C1 segment of cervical spinal cord (tissue), 14 donors: ENCODE measurements around the gene RTBDN.

Experiments
- DNase-seq, 14 donors: peaks; one replicate each; lab custom pipeline; 2025; lab: John Stamatoyannopoulos, UW

RTBDN gene

DNA sequence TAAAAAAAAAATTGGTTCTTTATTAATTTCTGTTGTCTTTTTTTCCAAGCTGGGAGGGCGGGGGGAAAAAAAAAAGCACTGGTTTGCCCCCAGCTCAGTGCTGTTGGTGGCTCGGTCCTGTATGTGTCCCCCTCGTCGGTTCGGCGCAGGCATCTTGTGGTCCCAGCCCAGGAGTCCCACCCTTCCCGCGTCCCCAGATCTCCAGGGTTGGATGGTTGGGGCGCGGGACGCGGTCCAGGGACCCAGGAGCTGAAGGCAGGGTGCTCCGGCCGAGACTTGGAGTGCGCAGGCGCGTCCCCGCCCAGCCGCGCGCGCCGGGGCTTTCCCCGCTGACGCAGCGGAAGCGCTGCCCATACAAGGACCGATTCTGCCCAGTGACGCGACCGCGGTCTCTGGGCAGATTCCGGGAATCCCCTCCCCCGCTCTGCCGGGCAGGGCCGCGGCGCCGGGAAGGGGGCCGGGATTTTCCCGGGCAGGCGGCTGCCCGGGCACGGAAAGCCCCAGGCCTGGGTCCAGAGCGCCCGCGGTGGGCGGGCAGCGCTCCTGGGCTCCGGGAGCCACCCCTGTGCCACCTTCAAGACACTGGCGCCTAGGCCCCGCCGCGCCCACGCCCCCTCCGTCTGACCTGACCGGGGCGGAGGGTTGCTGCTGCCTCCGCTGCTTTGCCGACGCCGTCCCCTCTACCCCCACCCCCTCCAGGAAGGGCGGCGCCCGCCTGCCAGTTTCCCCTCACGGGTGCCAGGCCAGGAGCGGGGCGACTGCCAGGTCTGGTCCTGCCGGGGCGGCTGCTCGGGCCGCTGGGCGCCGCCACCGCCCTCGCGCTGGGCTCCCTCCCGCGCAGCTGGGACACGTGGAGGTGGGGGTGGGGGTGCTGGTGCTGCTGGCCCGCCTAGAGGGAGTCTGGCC is 40.8 kb downstream of the RTBDN start:
- peak; percentile 52 to 96 (median 88) for DNase-seq

DNA sequence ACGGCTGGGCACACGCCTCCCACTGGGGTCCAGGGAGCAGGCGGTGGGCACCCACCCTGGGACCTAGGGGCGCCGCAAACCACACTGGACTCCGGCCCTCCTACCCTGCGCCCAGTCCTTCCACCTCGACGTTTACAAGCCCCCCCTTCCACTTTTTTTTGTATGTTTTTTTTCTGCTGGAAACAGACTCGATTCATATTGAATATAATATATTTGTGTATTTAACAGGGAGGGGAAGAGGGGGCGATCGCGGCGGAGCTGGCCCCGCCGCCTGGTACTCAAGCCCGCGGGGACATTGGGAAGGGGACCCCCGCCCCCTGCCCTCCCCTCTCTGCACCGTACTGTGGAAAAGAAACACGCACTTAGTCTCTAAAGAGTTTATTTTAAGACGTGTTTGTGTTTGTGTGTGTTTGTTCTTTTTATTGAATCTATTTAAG is 41.5 kb downstream of the RTBDN start:
- DNase-seq, result peak in 4 of 14 donors; percentile 47 to 65 (median 52)

DNA sequence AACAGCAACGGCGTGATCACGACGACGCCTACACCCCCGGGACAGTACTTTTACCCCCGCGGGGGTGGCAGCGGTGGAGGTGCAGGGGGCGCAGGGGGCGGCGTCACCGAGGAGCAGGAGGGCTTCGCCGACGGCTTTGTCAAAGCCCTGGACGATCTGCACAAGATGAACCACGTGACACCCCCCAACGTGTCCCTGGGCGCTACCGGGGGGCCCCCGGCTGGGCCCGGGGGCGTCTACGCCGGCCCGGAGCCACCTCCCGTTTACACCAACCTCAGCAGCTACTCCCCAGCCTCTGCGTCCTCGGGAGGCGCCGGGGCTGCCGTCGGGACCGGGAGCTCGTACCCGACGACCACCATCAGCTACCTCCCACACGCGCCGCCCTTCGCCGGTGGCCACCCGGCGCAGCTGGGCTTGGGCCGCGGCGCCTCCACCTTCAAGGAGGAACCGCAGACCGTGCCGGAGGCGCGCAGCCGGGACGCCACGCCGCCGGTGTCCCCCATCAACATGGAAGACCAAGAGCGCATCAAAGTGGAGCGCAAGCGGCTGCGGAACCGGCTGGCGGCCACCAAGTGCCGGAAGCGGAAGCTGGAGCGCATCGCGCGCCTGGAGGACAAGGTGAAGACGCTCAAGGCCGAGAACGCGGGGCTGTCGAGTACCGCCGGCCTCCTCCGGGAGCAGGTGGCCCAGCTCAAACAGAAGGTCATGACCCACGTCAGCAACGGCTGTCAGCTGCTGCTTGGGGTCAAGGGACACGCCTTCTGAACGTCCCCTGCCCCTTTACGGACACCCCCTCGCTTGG is 42.1 kb downstream of the RTBDN start:
- peak in 10 of 14 donors; percentile 44 to 74 (median 67) for DNase-seq

DNA sequence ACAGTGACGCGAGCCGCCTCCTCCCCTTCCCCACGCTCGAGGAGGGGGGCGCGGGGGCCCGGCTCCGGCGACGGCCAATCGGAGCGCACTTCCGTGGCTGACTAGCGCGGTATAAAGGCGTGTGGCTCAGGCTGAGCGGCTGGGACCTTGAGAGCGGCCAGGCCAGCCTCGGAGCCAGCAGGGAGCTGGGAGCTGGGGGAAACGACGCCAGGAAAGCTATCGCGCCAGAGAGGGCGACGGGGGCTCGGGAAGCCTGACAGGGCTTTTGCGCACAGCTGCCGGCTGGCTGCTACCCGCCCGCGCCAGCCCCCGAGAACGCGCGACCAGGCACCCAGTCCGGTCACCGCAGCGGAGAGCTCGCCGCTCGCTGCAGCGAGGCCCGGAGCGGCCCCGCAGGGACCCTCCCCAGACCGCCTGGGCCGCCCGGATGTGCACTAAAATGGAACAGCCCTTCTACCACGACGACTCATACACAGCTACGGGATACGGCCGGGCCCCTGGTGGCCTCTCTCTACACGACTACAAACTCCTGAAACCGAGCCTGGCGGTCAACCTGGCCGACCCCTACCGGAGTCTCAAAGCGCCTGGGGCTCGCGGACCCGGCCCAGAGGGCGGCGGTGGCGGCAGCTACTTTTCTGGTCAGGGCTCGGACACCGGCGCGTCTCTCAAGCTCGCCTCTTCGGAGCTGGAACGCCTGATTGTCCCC is 42.9 kb downstream of the RTBDN start, which contains the start of gene JUNB:
JUNB (plus strand) TSS at position 142 of the 706 bp plus-strand sequence; CDS start at position 428, 286 bp downstream.
- DNase-seq, result peak; percentile 67 to 99 (median 96)

DNA sequence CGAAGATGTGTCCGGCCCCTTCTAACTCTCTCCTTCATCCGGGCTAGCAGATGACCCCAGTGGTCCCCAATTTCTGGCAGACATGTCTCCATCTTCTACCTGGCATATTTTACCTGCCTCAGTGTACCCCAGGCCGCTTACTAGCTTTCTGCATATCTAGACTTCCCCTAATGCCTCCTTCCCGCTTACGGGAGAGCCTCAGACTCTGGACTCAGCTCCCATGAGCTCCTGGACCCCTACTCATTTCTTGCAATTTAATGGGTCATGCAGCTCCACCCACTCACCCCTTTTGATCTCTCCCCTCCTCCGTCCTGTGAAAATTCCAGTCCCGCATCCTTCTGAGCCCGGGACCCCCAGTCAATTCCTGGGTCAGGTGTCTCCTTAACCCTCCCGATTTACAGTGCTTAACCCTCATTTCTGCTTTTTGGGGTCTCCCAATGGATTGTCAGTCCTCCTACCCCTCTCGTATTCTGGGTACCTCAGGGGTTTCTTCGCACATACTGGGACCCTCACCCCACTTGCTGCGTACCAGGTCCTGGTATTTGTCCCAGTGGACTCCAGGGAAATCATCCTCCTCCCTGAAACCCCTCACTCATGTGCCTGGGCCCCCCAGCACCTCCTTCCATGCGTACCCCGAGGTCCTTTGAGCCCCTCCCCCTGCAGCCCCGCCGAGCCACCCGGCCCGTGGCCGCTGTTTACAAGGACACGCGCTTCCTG is 43.6 kb downstream of the RTBDN start:
- DNase-seq, result peak in 2 of 14 donors; percentile 19 to 61

DNA sequence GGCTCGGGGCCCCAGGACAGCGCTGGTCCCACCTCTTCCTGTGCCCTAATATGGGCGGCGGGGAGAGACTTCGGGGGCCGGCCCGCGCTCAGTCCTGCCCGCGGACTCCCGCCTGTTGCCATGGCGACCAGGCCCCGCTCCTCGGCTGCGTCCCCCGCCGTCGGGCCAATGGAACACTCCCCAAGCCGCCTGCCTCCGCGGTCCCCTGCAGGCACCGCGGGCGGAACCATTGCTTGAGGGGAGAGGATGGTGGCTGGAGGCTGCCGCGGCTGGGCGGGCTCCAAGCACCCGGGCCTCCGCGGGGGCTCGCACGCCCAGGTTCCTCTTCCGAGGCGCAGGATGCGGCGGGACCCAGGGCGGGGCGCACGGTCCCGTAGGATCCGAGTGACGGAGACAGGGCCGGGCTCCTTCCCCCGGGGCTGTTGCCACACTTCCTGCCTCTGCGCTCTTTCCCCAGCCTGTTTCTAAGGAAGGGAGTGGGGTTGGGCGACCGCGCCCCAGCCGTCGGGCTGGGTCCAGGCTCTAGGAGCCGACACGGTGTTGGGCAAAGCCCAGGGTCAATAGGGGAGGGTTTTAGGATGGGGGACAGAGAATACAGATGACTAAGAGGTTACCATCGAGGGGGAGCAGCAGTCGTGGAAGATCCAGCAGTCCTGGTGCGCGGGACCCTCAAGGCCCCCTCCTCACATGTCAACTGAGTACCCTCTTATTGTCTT is 44.3 kb downstream of the RTBDN start:
- DNase-seq, result peak; percentile 54 to 95 (median 86)

DNA sequence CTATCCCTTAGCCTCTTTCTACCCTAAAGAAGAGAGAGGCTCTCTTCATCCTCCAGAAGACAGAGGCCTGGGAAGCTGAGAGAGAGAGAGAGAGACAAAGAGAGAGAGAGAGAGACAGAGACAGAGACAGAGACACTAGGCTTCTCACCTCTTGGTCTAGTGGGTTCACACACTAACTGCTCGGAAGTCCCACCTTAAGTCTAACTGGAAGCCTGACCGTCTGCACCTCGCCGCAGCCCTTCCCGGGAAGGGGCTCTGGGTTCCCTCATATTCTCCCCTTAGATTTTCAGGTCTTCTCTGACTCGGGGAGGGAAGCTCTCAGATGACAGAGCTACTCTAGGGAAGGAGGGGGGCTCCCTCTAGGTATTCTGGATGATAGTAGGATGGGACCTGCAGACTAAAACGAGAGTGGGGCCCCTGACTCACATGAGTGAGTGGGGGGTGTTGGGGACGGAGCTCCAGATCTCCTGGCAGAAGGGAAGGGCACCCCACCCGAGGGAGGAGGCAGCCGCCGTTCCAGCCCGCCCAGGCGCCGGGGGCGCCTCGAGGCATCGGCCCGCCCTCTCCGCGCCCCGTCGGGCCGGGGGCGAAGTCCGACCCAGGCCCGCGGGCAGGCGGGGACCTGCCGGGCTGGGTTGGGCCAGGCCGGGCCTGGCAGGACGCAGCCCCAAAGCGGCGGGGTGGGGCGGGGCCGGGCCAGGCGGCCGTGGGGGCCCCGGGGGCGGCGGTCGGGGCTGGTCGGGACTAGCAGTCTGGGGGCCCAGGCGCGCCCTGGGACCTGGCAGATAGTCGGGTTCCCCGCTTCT is 45.1 kb downstream of the RTBDN start:
- peak in 4 of 14 donors; percentile 42 to 62 (median 58) for DNase-seq

DNA sequence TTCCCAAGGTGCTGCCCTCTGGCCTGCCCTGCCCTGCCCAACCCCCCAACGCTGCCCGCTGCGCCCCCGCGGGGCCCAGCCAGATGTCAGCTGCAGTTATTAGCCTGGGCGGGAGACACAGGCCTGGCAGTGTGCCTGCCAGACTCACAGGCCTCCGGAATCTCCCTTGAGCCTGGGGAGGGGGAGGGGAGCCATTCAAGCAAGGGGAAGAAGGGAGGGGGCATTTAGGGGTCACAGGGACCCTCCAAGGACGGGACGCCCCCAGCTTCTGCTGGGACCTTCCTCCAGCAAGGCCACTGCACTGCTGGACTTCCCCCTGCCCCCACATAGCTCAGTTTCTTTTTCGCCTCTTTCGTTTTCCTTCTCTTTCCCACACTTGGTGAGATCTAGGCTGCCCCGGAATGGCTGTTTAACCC is 45.7 kb downstream of the RTBDN start:
- peak in 9 of 14 donors; percentile 32 to 73 (median 64) for DNase-seq

DNA sequence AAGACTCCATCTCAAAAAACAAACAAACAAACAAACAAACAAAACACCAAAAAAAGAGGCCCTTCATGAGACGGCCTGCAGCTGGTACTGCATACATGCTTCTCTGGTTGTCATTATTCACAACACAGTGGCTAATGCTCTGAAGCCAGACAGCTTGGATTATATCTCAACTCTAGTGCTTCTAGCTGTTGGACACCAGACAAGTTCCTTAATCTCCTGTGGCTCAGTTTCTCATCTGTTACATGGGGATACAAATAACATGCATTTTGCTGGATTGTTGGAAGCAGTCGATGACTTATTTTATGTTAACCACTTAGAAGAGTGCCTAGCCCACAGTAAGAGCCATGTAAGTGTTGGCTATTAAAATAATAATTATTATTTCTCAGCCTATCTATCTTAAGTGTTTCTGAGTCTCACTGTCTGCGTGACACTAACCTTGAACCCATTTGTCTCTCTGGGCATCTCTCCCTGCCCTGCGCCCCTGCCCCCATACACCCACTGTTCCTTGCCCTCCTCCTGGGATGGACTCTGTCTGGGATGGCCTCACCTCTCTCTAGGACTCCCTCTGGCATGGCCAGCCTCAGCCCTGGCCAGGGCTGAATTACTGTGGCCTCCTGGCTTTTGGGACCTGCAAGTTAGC is 46.2 kb downstream of the RTBDN start:
- DNase-seq, result peak in 1 of 14 donors; percentile 15

DNA sequence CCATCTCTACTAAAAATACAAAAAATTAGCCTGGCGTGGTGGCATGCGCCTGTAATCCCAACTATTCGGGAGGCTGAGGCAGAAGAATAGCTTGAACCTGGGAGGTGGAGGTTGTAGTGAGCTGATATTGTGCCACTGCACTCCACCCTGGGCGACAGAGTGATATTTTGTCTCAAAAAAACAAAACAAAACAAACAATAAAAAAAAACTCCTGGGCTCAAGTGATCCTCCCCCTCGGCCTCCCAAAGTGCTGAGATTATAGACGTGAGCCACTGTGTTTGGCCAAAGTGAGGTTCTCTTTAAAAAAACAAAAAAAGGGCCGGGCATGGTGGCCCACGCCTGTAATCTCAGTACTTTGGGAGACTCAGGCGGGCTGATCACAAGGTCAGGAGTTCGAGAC is 46.9 kb downstream of the RTBDN start:
- no peak for DNase-seq

DNA sequence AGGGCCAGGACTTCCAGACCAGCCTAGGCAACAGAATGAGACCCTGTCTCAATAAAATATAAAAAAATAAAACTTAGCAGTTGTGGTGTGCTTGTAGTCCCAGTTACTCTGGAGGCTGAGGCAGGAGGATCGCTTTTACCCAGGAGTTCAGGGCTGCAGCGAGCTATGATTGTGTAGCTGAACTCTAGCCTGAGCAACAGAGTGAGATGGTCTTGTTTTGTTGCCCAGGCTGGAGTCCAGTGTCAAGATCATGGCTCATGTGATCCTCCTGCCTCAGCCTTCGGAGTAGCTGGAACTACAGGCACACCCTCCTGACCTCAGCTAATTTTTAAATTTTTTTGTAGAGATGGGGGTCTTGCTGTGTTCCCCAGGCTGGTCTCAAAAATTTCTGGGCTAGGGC is 47.4 kb downstream of the RTBDN start:
- no peak for DNase-seq

DNA sequence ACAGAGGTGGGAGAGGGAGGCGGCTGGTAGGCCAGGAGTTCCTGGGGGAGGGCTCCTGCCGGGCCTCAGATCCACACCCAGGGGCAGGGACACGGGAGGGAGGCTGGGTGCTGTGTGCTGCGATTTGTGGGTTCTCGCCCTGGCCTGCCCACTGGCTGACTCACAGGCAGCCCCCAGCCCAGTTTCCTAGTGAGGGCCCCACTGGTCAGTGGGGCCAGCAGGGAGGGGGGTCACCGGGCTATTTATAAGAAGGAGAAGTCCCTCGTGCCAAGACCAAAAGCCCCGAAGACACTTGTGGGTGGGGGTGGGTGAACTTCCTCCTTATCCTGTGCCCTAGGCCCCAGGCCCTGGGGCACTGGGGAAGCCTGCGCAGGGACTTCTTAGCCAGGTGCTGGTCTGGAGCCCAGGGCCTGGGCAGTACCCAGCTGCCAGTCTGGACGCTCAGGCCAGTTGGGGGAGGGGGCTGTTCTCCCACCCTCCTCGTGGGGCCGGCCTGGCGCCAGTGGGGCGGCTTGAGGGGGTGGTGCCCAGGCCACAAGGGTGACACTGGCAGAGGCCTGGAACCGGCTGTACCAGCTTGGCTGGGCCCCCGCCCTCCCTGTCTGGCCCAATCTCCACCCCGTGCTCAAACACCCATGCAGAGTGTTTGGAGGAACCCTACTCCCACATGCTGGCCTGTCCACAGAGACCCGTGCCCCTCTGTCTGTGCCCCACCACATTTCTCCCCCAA is 48.1 kb downstream of the RTBDN start:
- DNase-seq, result peak in 11 of 14 donors; percentile 19 to 87 (median 68)

DNA sequence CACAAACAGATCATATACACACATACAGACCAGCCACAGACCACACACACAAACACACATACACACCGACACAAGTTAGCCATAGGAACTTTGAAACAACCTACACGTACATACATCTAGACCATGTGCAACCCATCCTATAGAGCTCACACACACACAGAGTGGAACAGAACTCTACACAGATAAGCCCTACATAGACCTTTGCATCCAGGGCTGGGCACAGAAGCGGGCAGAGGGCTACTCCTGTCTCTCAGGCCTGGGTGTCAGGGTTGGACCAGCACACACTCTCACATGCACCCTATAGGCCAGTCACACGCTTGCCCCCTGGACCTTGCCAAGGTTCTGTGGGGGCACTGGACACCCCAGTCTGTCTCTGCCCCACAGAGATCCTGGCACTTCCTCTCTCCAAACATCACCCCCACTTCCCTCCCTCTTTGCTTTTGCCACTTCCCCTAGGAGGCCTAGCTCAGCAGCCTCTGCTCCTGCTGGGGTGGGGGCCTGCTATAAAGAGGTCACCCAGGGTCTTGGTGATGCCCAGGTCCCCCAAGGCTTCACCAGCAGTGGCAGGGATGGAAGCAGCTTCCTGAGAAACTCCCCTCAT is 48.8 kb downstream of the RTBDN start:
- peak in 6 of 14 donors; percentile 28 to 56 (median 46) for DNase-seq

DNA sequence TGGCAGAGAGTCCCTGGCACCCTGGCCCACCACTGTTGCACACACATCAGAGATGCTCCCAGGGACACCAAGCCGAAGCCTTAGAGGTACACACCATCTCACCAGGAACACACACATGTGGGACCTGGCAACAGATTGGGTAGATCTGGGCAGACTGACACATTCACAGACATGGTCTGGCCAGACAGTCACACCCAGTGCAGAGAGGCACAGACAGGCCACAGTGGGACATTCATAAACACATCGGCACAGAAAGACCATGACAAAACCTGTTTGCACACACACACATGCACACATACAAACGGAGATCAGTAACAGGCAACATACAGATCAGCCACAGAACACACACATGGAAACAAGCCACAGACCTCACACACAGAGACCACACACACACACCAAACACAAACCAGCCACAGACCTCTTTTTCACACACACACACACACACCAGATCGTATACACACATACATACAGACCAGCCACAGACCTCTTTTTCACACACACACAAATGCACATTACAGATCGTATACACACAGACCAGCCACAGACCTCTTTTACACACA is 49.4 kb downstream of the RTBDN start:
- peak in 3 of 14 donors; percentile 25 to 32 (median 29) for DNase-seq

DNA sequence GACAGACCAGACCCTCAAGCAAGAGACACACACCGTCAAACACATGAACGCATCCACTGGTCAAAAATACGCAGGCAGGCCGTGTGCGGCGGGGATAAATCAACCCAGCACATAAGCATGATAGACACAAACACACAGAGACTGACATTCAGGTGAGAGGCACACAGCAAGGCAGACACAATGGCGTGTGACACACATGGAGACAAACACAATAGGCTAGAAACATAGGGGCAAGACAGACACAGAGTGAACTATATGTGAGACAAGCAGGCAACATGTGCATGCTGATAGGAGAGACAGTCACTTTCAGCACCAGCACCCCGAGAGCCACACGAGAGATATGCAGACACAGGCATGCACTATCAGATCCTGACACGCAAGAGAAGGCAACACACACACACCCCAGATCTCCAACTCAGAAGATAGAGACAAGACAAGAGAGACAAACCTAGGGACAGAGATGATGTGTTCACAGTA is 49.9 kb downstream of the RTBDN start:
- DNase-seq, result peak in 4 of 14 donors; percentile 25 to 43 (median 33)

DNA sequence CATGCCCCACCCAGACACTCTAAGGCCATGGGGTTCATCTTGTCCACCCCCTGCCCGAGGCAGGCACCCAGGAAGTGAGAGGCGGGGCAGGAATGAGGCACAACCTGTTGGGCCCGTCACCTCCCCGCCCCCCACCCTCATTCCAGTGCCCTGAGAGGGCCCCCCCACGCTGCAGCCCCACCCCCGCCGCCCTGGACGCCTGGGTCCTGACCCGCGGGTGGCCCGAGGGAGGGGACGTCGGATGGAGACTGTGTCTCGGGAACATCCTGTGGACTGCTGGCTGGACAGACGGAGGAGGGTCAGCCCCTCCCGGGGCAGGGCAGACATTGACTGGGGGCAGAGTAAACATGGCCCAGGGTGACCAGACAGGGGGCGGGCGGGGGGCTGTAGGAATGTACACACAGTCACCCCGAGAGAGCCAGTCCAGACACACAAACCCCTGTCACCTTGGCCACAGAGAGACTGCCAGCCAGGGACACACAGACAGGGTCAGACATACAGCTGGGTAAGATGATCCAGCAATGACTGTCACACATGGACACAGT is 50.5 kb downstream of the RTBDN start:
- DNase-seq, result peak in 7 of 14 donors; percentile 19 to 49 (median 34)
